ENCODE measurements around the gene ACOT7. TPM values are rescaled to one million over a fixed set of nuclear protein-coding genes. Genes with fewer than 3 reads are reported as not detected.

Gene ACOT7
- total and polyA plus RNA-seq, 12 donors = 4.0 to 40.4 (median 8.6) TPM

DNA sequence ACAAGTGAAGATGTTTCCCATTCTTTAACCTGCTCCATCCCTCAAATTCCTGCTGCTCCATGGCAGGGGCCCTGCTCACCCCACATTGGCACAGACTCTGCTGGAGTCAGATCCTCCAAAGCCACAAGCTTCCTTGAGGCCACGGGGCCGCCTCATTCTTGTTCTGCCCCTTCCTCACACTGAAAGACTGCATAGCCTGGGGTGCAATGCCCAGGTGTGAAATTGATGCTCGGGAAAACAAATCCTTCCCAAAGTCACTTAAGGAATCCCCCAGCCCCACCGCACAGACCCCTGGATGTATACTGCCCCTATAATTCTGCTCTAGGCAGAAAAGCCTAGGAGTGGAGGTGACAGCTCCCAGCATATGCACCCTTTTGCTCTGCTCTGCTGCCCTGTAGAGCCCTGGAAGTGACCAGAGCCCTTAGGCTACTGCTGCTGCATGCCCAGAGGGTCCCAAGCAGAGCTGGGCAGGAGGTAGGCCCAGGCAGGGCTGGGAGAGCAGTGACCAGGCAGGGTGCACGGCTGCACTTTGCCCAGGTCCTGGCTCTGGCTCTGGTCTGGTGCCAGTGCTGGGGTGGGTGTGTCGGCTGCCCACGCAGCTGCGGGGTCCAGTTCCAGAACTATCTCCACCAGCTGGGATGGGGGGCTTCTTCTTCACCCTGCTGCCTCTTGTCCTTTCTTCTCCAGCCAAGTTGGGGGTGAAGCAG, 24.5 kb upstream of the ACOT7 start:
- TF ChIP-seq, protein P1, sequence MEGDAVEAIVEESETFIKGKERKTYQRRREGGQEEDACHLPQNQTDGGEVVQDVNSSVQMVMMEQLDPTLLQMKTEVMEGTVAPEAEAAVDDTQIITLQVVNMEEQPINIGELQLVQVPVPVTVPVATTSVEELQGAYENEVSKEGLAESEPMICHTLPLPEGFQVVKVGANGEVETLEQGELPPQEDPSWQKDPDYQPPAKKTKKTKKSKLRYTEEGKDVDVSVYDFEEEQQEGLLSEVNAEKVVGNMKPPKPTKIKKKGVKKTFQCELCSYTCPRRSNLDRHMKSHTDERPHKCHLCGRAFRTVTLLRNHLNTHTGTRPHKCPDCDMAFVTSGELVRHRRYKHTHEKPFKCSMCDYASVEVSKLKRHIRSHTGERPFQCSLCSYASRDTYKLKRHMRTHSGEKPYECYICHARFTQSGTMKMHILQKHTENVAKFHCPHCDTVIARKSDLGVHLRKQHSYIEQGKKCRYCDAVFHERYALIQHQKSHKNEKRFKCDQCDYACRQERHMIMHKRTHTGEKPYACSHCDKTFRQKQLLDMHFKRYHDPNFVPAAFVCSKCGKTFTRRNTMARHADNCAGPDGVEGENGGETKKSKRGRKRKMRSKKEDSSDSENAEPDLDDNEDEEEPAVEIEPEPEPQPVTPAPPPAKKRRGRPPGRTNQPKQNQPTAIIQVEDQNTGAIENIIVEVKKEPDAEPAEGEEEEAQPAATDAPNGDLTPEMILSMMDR (IDR thresholded peaks at IDR 0.05) = no peak
- Histone ChIP-seq H3K9me3 (no peaks in the 10 kb centered on the region), H3K27ac (no peak overlapping the region), H3K4me1 (peaks cover 19 to 34% (median 25%) of the 10 kb centered on the region in 9 donors), H3K27me3 (peaks cover 44 to 100% (median 98%) of the 10 kb centered on the region in 7 donors), H3K4me3 (no peak overlapping the region), H3K36me3 (no peaks in the 10 kb centered on the region)
- WGBS, 2 donors = 58 to 69% methylated on average over 8 of the region's 8 CpGs
- DNase-seq = no peak
- ATAC-seq = no peak
- intact Hi-C loops (cut with DNase I) = loop anchor here in 1 of 10 donors (5.0 kb wide), 1 partner anchor 166 kb away; no protein-coding TSS in a partner anchor

DNA sequence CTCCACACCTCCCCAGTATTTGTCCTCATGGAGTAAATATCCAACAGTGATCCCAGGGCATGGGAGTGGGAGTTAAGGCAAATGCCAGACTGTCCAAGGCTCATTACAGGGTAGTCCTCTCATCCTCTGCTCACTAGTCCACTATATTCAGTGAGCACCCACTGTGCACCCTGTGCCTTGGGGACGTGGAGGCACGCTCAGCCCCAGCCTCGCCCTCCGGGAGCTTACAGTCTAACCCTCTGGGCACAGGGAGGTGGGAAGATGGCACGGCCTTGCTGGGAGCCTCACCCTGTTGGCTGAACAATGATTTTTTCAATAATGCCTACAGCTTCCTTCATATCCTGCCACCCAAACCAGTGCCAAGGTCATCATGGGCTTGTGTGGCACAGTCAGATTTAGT, 23.3 kb upstream of the ACOT7 start:
- 92 to 95% methylated on average over 5 of the region's 5 CpGs for WGBS, 2 donors
- Histone ChIP-seq H3K4me1 (peaks cover 15 to 28% (median 20%) of the 10 kb centered on the region in 9 donors), H3K36me3 (no peaks in the 10 kb centered on the region), H3K9me3 (no peaks in the 10 kb centered on the region), H3K27me3 (peaks cover 42 to 99% (median 90%) of the 10 kb centered on the region in 7 donors), H3K27ac (no peak overlapping the region), H3K4me3 (no peak overlapping the region)
- TF ChIP-seq, protein P1 (IDR thresholded peaks at IDR 0.05) = no peak
- no peak for ATAC-seq
- DNase-seq = no peak
- intact Hi-C loops (cut with DNase I) = loop anchor here in 1 of 10 donors (5.0 kb wide), 1 partner anchor 165 kb away; no protein-coding TSS in a partner anchor

DNA sequence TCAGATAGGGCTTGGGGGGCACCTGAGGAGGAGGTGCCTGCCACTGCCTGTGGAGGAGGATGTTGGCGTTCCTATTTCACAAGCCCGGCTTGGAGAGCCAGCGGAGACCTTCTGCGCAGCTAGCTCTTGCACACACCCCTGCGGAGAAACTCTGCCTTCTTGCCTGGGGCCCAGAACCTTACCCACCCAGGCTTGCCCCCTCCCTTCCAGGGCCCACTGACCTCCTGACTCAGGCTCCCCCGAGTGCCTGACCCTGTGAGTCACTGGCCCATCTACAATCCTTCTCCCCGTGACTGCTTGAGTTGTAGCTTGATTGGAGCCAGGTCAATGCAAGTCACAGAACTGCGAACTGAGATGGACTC, 22.7 kb upstream of the ACOT7 start:
- H3K4me3 ChIP-seq = no peak overlapping the region
- peaks cover 15 to 28% (median 20%) of the 10 kb centered on the region in 9 donors for H3K4me1 ChIP-seq
- H3K27ac ChIP-seq = no peak overlapping the region
- ATAC-seq (no peak), DNase-seq (no peak)
- WGBS, 2 donors = 81 to 84% methylated on average over 8 of the region's 8 CpGs
- H3K27me3 ChIP-seq = peaks cover 37 to 96% (median 87%) of the 10 kb centered on the region in 7 donors
- intact Hi-C loops (cut with DNase I) = loop anchor here in 1 of 10 donors (5.0 kb wide), 1 partner anchor 164 kb away; no protein-coding TSS in a partner anchor
- H3K9me3 ChIP-seq = no peaks in the 10 kb centered on the region
- H3K36me3 ChIP-seq = no peaks in the 10 kb centered on the region
- TF ChIP-seq, protein P1 (IDR thresholded peaks at IDR 0.05) = no peak

DNA sequence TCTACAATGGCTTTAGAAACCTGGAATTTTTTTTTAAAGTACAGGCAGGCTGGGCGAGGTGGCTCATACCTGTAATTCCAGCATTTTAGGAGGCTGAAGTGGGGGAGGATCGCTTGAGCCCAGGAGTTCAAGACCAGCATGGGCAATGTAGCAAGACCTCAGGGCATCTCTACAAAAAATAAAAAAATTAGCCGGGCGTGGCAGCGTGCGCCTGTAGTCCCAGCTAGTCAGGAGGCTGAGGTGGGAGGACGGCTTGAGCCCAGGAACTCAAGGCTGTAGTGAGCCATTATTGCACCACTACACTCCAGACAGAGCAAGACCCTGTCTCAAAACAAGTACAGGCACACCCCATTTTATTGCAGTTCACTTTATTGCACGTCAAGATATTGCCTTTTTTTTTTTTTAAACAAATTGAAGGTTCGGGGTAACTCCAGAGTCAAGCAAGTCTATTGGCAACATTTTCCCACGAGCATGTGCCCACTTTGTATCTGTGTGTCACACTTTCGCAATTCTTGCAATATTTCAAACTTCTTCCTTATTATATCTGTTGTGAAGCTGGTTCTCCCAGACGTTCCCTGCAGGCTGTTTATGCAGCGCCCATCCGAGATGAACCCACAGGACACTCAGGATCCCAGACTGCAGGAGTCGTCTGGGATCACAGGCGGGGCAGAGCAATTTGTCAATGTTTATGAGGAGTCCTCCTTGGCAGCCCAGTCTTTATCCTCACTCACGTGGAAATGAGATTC, 21.5 kb upstream of the ACOT7 start:
- 66 to 67% methylated on average over 17 of the region's 17 CpGs for WGBS, 2 donors
- Histone ChIP-seq H3K4me1 (peaks cover 8 to 18% (median 14%) of the 10 kb centered on the region in 9 donors), H3K4me3 (no peak overlapping the region), H3K27ac (no peak overlapping the region), H3K9me3 (no peaks in the 10 kb centered on the region), H3K36me3 (no peaks in the 10 kb centered on the region), H3K27me3 (peaks cover 37 to 95% (median 82%) of the 10 kb centered on the region in 7 donors)
- no peak for DNase-seq
- intact Hi-C loops (cut with DNase I) = loop anchor here in 2 of 10 donors (5.0 kb wide), 2 partner anchors 163 to 168 kb away; no protein-coding TSS in a partner anchor
- TF ChIP-seq, protein P1 (IDR thresholded peaks at IDR 0.05) = no peak
- no peak for ATAC-seq

All from heart right ventricle (tissue), 16 donors.